Inflammatory macrophage (primary cell): ENCODE measurements around the gene TNRC6B.
"Not testable (repeated sequence)": the region's sequence is repeated elsewhere in the genome, so short reads cannot be mapped to it uniquely, and the experiment has no call there.

Experiments
- DNase-seq, 2 donors: peaks; one replicate each; pipeline ENCODE4 v3.0.0-alpha.2; 2020 to 2022

The TNRC6B gene

DNA sequence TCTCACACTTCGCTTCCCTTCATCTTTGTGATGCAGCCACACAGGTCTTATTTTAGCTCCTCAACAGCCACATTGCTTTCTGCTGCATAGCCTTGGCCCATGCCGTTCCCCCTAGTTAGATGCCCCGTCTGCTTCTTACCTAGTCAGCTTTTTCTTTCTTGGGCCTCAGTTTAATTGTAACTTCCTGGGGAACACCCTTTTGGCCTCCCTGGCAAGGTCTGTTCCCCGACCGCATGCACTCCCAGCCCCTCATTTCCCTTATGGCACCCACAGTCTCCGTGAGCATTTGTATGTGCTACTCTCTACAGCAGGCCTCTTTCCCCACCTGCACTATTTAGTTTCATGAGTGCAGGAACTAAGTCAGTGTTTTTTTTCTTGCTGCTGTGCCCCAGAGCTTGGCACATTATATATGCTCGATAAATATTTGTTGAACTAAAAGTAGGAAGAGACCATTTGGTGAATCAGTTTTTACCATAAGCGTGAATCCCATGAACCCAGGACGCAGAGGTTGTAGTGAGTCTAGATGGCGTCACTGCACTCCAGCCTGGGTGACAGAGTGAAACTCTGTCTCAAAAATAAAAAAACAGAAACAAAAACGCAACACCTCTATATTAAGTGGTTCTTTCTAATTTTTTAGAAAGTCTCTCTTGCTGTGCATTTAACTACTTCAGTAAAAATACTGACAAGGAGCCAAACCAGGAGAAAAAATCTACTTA, 38.5 kb downstream of the TNRC6B start:
- DNase-seq: no peak

GRCh38 chr22:40218152-40218551, 40.4 kb downstream of the TNRC6B start:
- no peak for DNase-seq

DNA sequence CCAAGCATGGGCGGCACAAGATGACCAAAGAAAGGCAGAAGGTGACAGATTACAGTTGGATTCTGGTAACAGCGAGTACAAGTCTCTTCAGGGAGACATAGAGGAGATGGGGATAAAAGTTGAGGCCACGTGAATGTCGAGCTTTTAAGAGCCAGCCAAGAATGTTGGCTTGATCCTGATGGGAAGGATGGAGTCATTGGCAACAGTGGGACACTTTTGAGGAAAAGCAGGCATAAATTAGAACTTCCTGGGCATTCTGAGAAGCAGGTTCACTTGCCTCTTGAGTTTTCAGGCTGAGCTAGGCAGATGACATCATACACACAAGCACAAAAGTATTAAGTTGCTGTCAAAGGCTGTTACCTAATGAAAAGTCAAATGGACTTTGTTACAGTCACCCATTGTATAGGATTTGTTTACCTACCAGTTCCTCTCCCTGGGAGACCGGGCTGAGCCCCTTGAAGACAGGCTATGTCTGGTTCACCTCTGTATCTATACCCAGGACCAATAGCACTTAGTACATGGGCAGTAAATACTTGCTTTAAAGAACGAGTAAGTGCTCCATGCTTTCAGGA, 41.1 kb downstream of the TNRC6B start:
- no peak for DNase-seq

GRCh38 chr22:40220316-40221054, 42.8 kb downstream of the TNRC6B start:
- DNase-seq: no peak

DNA sequence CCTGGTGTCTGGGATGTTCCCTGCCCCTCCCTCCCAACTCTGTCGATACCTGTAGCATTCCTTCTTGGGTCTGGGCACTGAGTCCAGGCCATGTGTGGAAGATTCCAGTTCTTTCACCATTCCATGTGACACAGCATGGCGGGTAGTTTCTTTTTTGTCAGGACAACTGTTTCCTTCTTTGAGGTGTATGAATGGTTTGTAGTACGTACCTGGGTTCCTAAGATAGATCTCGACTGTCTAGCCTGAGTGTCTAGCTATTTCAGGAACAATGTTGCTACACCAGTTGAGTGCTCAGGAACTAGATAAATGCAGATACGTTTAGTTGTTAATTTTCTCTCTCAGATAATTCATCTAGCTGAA, 43.3 kb downstream of the TNRC6B start:
- no peak for DNase-seq

DNA sequence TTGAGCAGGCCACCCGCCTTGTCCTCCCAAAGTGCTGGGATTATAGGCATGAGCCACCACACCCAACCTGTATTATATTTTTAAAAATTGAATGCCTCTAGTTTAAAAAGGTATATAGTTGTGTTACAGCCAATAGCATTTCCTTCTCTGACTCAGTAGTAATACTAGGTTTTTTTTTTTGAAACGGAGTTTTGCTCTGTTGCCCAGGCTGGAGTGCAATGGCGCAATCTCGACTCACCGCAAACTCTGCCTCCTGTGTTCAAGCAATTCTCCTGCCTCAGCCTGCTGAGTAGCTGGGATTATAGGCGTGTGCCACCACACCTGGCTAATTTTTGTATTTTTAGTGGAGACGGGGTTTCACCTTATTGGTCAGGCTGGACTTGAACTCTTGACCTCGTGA, 45.3 kb downstream of the TNRC6B start:
- DNase-seq: not testable (repeated sequence)

GRCh38 chr22:40224702-40225101, 47.0 kb downstream of the TNRC6B start:
- DNase-seq: no peak

GRCh38 chr22:40226620-40227019, 48.9 kb downstream of the TNRC6B start:
- no peak for DNase-seq

DNA sequence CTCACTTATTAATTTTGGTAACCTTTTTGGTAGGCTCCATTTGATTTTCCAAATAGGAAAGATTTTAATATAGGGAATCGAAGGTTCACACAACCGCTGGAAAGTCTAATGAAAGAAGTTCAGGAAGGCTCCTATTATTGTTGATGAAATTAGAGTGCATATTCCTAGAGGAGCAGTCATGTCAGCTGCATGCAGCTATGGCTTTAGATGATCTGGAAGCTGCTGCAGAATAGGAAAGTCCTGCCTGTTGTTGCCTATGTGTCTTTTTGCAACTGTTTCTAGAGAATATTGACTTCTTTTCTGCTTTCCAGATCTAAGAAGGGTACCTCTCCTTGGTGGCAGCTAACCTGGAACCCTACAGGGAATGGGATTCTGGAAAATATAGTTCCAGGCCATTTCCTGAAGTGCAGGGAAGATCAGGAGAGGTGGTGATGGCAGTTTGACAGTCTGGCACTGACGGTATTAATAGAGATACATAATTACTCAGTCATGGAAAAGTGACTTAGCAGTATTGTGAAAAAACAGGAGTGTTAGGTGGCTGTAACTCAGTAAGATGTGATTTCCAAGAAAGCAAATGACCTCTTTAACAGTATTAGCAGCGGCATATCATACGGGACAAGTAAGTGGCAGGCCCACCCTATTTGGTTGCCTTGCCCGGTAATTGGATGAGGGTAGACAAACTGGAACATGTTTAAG, 54.0 kb downstream of the TNRC6B start:
- DNase-seq: no peak

DNA sequence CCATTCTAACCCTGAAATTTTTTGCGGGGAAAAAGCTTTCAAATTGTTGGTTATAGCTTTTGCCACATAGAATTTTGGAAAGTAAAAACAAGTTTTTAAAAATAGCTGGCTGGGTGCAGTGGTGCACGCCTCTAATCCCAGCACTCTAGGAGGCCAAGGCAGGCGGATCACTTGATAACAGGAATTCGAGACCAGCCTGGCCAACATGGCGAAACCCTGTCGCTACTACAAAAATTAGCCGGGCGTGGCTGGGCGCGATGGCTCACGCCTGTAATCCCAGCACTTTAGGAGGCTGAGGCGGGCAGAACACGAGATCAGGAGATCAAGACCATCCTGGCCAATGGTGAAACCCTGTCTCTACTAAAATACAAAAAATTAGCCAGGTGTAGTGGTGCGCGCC, 54.9 kb downstream of the TNRC6B start:
- DNase-seq: no peak

- DNase-seq: no peak
These were observed 56.2 kb downstream of the TNRC6B start for GRCh38 chr22:40233886-40234285.

- DNase-seq: no peak
These were observed 56.9 kb downstream of the TNRC6B start for GRCh38 chr22:40234658-40235057.

GRCh38 chr22:40235308-40235707, 57.6 kb downstream of the TNRC6B start:
- no peak for DNase-seq

- DNase-seq: no peak
These were observed 58.5 kb downstream of the TNRC6B start for GRCh38 chr22:40236131-40236665.

GRCh38 chr22:40237241-40237640, 59.5 kb downstream of the TNRC6B start:
- peak in 1 of 2 donors; percentile 12 for DNase-seq

DNA sequence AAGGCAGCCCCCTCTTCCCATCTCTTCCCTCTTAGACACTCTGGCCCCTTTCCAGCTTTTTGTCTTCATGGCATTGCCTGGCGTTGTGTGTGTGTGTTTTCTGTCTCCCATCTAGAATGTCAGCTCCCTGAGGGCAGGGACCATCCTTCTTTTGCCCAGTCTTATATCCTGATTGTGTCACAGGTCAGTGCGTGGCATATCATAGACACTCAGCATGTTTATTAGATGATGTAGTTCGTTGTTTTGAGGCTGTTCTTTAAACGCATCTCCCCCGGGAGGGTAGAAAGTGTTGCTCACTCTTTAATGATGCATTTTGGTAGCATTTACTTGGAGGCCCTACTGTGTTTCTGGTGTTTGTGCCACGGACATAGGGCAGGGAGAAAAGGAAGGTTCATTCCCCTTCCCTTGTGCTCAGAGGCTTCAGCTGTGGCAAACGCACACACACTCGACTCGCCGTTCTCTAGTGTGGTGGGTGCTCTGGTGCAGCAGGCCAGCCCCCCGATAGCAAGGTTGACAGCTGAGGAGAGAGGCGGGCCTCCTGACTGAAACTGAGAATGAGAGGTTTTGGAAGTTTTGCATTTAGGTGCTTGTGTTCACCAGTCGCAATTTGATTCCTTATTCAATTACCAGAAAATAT, 60.2 kb downstream of the TNRC6B start:
- no peak for DNase-seq

GRCh38 chr22:40238425-40239344, 61.0 kb downstream of the TNRC6B start:
- DNase-seq: peak; percentile 43 to 44

DNA sequence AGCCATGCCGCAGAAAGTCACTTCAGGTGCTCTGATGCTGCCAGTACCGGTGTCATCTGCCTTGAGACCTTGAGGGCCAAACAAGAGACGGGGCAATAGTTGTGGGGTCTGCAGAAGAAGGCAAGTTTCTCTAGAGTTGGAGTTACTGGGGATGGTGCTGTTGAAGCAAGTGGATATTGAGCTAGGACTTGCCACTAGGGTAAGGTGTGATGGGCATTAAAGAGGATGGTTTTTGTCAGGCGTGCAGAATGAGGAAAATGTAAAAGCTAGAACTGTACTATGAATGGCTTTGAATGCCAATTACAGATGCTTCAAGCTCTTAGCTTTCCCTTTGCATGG, 61.6 kb downstream of the TNRC6B start:
- DNase-seq: no peak

- no peak for DNase-seq
These were observed 62.4 kb downstream of the TNRC6B start for GRCh38 chr22:40240160-40240559.

GRCh38 chr22:40240686-40241085, 63.0 kb downstream of the TNRC6B start:
- no peak for DNase-seq

DNA sequence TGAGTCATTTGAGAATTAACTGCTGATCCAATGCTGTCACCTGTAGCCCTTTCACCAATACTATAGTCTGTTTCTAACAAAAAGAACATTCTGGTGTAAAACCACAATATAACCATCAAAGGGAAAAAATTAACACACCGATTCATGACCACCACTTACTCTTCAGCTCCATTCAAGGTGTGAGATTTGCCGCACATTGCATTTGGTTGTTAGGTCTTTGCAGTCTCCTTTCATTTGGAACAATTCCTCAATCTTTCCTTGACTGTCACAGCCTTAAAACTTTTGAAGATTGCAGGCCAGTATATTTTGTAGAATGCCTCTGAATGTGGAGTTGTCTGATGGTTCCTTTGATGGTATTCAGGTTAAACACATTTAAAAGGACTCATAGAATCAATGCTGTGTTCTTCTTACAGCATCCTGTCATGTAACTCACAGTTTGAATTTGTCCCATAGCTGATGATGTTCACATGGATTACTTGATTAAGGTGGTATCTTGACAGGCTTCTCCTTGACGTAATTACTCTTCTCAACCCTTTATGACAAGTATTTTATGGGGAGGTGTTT, 63.6 kb downstream of the TNRC6B start:
- no peak for DNase-seq
